DMS79 (cell line): ENCODE data around the gene YPEL5.

Experiments
- DNase-seq: peaks from one replicate; lab custom pipeline; 2025; lab: John Stamatoyannopoulos, UW

Gene YPEL5

DNA sequence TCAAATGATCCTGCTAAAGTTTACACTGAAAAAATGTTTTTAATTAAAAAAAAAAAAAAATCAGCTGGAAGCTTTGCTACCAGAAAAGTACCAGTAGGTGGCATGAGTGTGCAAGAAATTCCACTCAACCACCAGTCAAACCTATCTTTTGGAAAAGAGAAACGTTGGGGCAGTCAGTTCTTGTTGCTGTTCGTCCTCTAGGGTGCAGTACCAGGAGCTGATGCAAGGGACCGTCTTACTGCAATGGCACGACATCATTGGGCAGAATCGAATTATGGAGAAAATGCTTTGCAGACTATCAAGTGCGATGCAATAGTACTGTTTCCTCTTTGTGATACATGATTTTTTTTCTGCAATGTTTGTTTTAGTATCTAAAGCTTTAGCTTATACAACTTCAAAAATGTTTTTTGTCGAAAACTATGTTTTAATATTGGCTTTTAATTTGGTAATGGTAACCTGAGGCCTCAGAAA, 18.3 kb downstream of the YPEL5 start:
- DNase-seq, result peak; percentile 54

DNA sequence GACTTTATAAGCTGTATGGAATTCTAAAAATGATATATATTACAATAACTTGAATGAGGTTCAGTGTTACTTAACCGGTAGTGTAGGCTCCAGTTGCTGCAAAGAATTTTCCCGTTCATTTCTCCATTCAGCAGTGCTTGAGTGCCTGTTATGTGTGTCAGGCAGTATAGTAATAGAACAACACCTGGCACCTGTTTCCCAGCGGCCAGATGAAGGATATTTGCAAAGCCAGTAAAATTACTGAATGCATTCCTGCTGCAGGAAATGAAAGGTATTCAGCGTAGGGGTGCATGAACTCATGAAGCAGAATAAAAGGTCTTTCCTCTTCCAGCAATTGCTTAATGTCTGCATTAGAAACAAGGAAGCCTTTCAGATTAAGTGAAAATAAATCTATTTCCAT, 18.8 kb downstream of the YPEL5 start:
- no peak for DNase-seq

DNA sequence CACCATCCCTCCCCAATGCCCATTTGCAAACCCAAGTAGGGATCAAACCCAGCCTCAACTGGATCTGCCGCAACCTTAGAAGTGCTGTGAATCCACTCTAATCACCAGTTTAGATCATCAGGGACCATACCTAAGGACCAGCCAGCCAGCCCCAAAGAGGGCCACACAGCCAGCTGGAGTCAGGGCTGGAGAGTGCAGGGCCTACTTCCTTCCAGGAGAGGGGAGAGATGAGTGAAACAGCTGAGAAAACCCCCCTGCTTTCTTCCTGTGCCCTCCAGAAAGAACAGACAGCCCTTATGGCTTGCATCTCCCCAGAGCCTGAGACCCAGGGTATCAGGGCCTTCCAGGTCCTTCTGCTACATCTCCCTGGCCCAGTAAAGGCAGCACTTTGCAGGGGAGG, 25.8 kb downstream of the YPEL5 start:
- no peak for DNase-seq

DNA sequence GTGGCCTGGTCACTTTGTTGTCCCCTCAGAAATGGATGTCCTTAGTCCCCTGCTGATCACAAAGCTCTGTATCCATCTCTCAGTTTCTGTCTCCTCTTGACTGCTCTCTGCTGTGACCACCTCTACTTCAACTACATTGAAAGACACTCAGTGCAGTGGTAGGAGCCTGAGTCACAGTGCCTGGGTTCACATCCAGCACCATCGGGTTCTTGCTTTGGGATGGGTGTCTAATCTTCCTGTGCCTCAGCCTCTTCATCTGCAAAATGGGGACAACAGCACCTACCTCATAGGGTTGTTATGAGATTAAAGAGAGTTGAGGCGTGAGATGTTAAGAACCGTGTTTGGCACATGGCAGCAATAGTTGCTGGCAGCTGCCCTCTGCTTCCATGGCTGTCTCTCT, 30.6 kb downstream of the YPEL5 start:
- no peak for DNase-seq

DNA sequence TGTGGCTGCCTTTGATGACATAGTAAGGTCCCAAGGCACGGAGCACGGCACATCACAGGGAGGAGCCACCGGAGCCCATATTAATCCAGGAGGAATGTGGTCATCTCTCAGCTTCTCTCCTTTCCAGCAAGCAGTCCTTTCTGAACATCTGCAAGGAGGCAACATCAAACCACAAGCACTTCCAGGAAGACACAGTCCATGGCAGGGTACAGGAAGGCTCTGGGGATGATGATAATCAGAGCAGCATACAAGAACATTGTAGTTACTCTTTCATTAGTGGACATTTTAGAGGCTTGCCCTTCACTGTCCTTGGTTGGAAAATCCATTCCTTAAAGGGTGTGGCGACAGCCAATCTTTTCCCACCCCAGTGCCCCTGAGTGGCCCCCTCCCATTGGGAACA, 31.1 kb downstream of the YPEL5 start:
- no peak for DNase-seq

DNA sequence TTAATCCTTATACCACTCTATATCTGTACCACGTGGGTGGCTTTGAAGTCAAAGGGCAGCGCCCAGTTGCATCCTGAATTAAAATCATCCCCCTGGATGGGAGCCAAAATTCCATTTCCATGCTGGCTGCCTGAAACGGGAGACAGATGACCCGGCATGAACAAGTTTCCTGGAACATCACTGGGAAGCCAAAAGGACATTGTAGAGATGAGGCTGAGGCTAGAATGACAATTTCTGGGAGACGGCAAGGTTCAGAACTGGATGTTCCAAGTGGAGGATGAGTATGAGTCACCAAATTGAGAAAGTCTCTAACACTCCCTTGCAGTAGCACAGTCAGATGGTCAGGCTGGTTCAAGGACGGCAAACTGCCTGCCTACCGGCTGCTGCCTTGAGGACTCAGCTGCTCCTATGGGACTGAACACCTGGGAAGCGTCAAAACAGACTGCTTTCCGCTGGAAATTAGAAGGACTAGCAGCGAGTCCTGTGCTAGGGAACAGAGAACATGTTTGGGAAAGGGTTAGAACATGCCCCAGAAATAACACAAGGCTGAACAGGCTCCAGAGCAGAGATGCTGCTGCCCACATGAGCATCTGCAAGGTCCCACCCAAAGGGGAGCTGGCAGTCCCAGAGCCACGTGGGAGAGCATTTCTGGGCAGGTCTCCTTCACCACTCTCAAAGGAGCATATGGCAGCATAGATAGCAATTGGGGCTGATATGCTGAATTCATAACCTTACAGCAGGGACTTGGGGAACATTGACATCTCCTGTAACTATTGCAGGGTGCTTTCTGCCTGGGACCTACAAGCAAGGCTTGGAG, 32.0 kb downstream of the YPEL5 start:
- DNase-seq, result no peak

DNA sequence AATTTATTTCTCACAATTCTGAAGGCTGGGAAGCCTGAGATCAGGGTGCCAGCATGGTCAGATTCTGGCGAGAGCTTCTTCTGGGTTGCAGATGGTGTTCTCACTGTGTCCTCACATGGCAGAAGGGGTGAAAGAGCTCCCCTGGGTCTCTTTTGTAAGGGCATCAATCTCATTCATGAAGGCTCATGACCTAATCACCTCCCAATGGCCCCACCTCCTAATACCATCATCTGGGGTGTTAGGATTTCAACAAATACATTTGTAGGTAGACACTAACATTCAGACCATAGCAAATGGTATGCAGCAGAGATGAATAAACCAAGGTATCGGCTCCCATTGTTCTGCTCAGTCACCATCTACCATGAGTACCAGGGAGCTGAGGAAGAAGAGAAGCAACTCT, 32.7 kb downstream of the YPEL5 start:
- no peak for DNase-seq

DNA sequence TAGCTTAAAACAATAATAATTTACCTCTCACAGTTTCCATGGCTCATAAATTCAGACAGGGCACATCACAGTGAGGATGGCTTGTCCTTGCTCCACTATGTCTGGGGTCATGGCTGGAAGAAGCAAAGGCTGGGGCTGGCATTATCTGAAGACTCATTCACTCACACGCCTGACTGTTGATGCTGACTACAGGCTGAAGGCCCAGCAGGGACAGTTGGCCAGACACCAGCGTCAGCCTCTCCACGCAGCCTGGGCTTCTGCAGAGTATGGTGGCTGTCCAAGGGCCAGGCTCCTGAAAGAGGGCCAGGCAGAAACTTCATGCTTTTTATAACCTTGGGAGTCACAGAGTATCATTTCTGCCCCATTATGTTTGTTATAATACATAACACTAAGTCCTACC, 33.4 kb downstream of the YPEL5 start:
- no peak for DNase-seq

DNA sequence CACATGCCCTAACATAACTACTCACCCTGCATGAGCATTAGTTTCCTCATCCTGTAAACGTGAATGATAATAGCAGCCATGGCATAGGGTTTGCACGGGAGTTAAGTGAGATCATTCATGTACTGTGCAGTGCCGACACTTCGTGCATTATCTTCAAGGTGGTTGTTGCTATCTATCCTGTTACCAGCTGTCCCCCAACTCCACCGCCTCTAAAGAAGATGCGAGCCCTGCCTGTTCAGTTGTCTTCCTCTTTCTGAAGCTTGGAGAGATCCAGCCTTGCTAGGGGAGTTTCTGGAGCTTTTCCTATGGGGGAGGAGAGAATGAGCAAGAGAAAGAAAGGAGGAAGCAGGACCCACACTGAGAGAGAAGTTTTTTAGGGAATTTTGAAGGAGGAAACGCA, 34.4 kb downstream of the YPEL5 start:
- no peak for DNase-seq

DNA sequence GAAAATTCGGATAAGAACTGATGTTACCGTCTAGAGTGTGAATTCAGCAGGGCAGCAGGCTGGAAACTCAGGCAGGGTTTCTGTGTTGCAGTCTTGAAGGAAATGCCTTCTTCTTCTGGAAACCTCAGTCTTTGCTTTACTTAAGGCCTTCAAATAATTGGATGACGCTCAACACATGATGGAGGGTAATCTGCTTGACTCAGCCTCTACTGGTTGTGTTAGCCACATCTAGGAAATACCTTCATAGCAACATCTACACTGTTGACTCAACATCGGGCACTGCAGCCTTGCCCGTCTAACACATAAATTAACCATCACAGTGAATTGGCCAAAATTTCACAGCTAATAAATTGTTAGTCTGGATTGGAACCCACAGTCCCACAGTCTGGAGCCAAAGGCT, 37.2 kb downstream of the YPEL5 start:
- no peak for DNase-seq

DNA sequence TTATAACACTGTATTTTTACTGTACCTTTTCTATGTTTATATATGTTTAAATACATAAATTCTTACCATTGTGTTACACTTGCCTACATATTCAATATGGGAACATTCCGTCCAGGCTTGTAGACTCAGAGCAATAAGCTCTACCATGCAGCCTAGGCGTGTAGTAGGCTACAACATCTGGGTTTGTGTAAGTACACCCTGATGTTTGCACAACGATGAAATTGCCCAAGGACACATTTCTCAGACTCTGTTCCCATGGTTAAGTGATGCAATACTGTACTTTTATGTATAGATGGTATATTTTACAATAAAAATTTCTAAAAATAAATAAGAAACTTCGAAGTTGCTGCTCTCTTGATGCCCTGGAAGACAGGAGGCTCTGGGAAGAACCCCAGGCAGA, 38.4 kb downstream of the YPEL5 start:
- DNase-seq, result no peak

DNA sequence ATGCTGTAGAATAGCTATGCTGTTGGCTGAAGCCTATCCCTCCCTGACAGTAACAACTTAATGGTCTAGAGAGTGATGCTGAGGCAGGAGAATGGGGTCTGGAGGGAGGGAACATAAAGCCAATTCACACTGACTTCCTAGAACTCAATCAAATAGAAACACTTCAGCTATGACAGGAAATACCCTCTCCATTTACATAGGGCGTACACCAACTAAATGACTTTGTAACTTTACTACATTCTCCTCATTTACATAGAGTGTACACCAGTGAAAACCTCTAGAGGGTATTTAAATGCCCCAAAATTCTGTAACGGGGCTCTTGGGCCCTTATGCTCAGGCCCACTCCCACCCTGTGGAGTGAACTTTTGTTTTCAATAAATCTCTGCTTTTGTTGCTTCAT, 41.5 kb downstream of the YPEL5 start:
- no peak for DNase-seq

DNA sequence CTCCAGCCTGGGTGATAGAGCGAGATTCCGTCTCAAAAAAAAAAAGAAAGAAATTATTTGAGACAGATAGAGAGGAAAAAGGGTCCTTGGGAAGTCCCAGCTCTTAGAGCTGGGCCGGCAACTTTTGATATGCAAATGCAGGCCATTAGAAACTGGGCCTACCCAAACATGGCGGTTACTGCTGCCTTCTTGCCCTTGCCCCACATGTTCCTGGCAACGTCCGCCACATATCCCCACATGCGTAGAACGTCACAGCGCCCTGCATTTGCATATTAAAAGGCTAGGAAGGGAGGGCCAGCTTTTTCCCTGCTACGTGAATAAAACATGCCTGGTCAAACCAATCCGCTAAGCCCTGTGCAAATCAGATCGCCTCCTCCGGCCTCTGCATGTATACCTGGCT, 43.8 kb downstream of the YPEL5 start:
- DNase-seq, result no peak

DNA sequence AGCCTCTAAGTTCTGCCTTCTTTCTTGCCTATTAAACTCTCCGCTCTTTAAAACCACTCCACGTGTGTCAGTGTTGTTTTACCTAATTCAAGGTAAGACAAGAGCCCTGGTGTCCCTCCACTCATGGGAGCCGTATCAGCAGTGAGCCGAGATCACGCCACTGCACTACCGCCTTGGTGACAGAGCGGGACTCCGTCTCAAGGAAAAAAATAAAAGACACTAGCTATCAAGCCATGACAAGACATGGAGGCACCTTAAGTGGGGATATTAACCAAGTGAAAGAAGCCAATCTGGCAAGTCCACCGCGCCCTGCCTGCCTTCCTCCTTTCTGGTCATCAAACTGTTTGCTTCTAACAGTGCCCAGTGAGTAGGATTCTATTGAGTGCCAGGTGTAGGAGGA, 44.3 kb downstream of the YPEL5 start:
- DNase-seq, result no peak

DNA sequence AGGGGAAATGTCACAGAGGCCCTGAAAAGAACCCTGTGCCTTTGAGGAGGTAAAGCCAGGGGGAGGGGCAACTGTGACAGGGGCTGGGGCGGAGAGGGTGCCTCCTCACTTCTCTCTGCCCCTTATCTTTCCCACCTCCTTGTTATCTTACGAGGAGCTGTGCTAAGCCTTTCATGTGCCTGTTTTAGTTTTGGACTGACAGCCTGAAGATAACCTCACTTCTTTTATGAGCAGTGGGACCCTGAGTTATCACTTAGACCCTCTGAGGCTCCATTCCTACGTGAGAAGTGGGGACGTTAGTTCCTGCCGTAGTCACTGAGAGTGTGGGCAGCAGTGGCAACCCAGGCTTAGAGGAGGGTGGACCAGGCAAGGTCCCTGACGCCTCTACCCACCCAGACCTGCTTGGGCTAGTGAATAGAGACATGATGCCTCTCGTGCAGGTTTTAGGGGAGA, 45.0 kb downstream of the YPEL5 start:
- DNase-seq, result no peak

DNA sequence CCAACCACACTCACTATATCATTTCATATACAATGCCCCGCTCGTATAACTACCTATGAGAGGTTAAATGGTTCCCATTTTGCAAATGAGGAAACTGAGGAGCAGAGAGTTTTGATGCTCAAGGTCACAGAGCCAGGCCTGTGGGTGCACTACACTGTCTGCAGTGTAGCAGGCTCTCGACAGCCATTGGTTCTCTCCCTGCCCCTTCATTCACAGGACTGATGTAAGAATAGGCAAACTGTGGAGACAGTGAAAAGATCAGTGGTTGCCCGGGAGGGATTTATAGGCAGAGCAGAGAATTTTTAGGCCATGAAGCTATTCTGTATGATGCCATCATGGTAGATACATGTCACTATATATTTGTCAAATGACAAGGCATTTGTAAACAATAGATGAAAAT, 45.5 kb downstream of the YPEL5 start:
- no peak for DNase-seq

DNA sequence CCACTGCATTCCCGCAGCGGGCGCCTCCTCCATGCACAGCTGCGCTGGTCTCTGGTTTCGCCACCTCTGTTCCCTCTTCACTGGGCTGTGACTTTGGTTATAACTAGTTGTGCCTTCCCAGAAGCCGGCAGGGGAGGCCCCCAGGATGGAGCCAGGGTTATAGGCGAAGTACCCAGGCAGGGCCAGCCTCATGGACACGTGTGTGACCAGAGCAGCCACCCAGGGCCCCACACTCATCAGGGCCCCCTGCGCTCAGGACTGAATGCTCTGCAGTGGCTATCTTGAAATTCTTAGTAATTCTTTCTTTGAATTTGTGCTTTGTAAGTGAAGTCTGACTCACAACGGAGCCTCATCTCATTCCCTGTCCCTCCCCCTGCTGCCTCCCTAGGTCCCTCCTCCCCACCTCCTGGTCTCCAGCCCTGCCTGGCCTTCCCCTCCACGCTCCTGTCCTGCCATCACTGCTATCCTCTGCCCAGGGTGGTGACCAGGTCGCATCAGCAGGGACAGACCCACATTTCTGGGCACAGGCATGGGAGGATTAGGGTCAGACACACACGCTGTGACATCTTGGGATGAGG, 46.4 kb downstream of the YPEL5 start:
- no peak for DNase-seq

DNA sequence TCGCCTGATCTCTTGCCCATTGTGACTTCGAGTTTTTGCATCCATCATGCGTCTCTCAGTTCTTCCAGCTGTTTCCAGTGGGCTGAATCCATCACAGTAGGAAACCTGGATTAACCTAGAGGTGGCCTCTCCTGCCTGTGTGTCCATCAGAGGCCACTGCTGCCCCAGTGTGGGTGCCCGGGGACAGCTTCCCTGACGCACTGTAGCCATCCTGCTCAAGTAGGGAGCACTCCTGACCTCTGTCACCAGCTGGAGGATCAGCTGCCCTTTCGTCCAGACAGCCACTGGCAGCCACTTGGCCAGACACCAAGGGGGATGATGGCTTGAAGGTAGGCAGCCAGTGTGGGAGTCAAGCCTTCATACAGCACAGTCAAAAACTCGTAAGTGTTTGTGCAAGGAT, 47.6 kb downstream of the YPEL5 start:
- DNase-seq, result no peak

DNA sequence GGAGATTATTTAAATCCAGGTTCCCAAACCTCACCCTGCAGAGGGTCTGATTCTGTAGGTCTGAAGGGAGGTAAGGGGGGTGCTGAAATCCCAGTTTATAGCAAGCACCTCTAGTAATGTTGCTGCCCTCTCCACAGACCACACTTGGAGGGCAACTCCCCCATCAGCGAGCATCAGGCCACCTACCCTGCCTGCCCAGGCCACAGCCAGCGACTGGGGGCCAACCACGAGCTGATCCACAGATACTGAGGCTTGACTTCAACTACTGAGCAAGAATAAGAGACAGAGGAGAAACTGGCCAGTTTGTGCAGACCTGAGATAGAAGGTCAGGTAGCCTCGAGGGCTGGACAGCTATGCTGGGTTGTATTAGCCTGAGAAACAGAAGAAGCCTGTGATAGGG, 48.2 kb downstream of the YPEL5 start:
- no peak for DNase-seq

DNA sequence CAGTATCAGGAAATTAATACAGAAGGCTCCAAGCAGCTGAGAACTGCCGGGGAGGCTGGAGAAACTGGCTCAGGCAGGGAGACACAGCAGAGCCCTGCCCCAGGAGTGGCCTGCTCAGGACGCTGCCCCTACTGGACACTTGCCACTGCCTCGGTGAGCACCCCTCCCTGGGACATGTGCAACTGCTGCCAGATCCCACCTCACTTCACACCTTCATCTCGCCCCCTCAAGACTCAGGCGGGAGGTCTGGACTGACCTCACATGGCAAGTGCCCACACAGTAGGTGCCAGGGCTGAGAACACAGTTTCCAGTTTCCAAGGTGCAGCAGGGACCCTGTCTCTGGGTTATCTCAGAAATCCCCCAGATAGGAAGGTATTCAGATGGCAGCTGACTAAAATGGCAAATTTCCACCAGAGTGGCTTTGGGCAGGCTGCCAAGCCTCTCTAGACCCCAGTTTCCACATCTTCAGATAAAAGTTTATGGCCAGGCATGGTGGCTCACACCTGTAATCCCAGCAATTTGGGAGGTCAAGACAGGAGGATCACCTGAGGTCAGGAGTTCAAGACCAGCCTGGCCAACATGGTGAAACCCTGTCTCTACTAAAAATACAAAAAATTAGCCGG, 50.9 kb downstream of the YPEL5 start:
- DNase-seq, result no peak

DNA sequence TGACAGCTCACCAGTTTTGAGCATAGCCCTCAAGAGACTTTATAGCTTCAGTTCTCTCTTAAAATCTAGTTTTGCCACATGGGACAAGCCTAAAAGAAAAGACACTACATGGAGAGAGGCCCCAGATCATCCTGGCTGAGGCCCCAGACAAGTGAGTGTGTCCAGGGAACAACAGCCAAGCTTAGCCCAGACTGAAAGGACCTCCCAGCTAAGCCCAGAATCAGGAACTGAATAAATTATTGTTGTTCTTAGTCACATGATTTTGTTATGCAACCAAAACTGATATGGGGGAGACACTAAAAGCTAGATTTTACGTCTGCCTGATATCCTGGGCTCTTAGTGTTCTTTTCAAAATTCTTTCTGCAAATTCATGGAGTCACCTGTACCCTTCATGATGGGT, 55.2 kb downstream of the YPEL5 start:
- DNase-seq, result no peak

DNA sequence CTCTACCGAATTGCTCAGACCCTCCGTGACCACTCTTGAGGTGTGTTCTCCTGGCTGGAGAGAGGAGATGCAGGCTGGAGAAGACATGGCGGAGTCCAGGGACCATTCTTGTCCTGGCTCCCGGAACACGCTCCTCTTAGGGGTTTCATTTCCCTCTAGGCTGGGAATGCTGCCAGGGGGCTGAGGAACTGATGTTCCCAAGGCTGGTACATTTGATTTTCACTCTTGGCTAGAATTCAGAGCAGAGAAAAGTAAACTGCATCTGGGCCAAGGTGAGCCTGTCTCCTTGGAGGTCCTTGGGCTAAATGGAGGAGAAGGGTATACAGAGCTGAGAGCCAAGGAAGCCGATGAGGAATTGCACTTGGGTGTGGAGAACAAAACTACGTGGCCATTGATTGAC, 56.3 kb downstream of the YPEL5 start:
- DNase-seq, result no peak

DNA sequence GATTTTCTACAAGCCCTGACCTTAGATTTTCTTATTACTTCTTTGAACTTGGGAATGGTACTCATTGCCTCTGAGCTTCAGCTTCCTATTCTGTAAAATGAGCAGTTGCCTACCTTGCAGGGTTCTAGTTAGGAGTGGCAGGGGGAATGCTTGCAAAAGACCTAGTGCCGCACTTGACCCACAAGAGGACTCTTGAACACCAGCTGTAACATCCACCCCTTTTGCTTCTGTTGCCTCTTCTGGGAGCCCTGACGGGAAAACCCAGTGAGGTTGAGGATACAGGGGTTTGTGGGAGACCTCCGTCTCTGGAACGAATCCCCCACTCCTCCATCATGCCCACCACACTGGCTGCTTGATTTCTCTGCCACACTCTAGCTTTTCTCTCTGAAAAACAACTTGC, 57.5 kb downstream of the YPEL5 start:
- peak; percentile 25 for DNase-seq
